DND-41 (cell line): Measurements from ENCODE around the gene PCDHGA5.
A peak's percentile ranks its signal among the peaks of the same experiment; 100 is the strongest.

ENCODE experiments used
- ATAC-seq: fragments of 200-7000 bp; cut with Tn5 transposase; 3 replicates; pipeline ENCODE4 v1.9.1; 2021; ENCODE audit warnings: low read depth; ENCODE audit not compliant: insufficient read depth
- DNase-seq: peaks from one replicate; pipeline ENCODE4 v3.0.0-alpha.2; 2020
- H2AFZ ChIP-seq: 2 replicates; pipeline ENCODE4 v1.6.0; 2012; ENCODE audit warnings: low read depth, low read length
- H3K27ac ChIP-seq: 2 replicates; pipeline ENCODE4 v1.5.1; 2012; ENCODE audit warnings: low read length, inconsistent platforms
- H3K27me3 ChIP-seq: fragments of 200-600 bp; sonication (generic); 2 replicates; pipeline ENCODE4 v1.6.0; 2012; ENCODE audit warnings: low read length, mild to moderate bottlenecking, inconsistent platforms; ENCODE audit not compliant: insufficient read depth, poor library complexity
- H3K36me3 ChIP-seq: 2 replicates; pipeline ENCODE4 v1.5.1; 2012; ENCODE audit warnings: low read length, inconsistent platforms; ENCODE audit not compliant: insufficient read depth
- H3K4me1 ChIP-seq: 2 replicates; pipeline ENCODE4 v1.5.1; 2012; ENCODE audit warnings: mild to moderate bottlenecking, low read length; ENCODE audit not compliant: insufficient read depth
- H3K4me2 ChIP-seq: 2 replicates; pipeline ENCODE4 v1.6.0; 2012; ENCODE audit warnings: mild to moderate bottlenecking, moderate library complexity, low read length, inconsistent platforms; ENCODE audit not compliant: insufficient read depth
- H3K4me3 ChIP-seq, 2 experiments: fragments of 200-600 bp in 1 of 2; shearing (Covaris generic) in 1 of 2; 2 replicates each; pipeline ENCODE4 v1.5.1; 2012 to 2016; ENCODE audit warnings: inconsistent platforms in 2 of 2, low read length in 2 of 2, mild to moderate bottlenecking in 2 of 2, low read depth in 1 of 2, moderate library complexity in 1 of 2
- H3K79me2 ChIP-seq: 2 replicates; pipeline ENCODE4 v1.6.0; 2012; ENCODE audit warnings: low read length, inconsistent platforms; ENCODE audit not compliant: insufficient read depth
- H3K9ac ChIP-seq: 2 replicates; pipeline ENCODE4 v1.6.0; 2012; ENCODE audit warnings: low read depth, mild to moderate bottlenecking, inconsistent platforms, low read length, moderate library complexity
- H3K9me3 ChIP-seq: 2 replicates; pipeline ENCODE4 v1.5.1; 2012; ENCODE audit warnings: low read length, moderate library complexity, mild to moderate bottlenecking, inconsistent platforms; ENCODE audit not compliant: insufficient read depth, severe bottlenecking
- H4K20me1 ChIP-seq: 2 replicates; pipeline ENCODE4 v1.6.0; 2012; ENCODE audit warnings: low read length; ENCODE audit not compliant: insufficient read depth
- EZH2 ChIP-seq: IDR thresholded peaks from 3 replicates; pipeline ENCODE4 v1.6.1; 2012; ENCODE audit warnings: borderline replicate concordance, low read depth, mild to moderate bottlenecking, moderate library complexity, low read length, inconsistent platforms; ENCODE audit not compliant: severe bottlenecking
- TF ChIP-seq, protein P1 (sequence below): IDR thresholded peaks from 2 replicates; pipeline ENCODE4 v1.5.1; 2012; ENCODE audit warnings: borderline replicate concordance, low read length, moderate library complexity, mild to moderate bottlenecking; ENCODE audit not compliant: poor library complexity, severe bottlenecking; ENCODE audit errors: extremely low read depth

PCDHGA5 gene

DNA sequence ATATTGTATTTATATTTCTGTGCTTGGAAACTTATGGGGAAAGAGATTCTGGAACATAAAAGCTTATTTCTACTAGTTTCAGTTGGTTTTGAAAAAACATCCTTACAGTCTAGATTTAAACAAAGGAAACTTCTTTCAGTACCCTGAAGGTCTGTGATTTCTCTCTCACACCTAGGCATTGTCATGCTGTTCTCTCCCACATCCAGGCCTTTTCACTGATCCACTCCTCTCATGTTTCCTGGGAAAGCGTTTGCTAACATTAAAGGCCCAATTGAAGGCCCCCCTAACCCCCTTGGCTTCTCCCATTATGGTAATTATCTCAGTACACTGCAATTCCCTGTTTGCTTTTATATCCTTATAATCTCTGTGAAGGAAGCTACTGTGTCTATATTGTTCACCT is 21.2 kb upstream of the PCDHGA5 start:
- H3K36me3 ChIP-seq = no peaks in the 10 kb centered on the region
- TF ChIP-seq EZH2 = no peak
- TF ChIP-seq, protein P1, sequence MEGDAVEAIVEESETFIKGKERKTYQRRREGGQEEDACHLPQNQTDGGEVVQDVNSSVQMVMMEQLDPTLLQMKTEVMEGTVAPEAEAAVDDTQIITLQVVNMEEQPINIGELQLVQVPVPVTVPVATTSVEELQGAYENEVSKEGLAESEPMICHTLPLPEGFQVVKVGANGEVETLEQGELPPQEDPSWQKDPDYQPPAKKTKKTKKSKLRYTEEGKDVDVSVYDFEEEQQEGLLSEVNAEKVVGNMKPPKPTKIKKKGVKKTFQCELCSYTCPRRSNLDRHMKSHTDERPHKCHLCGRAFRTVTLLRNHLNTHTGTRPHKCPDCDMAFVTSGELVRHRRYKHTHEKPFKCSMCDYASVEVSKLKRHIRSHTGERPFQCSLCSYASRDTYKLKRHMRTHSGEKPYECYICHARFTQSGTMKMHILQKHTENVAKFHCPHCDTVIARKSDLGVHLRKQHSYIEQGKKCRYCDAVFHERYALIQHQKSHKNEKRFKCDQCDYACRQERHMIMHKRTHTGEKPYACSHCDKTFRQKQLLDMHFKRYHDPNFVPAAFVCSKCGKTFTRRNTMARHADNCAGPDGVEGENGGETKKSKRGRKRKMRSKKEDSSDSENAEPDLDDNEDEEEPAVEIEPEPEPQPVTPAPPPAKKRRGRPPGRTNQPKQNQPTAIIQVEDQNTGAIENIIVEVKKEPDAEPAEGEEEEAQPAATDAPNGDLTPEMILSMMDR = no peak
- H3K27ac ChIP-seq = no peak overlapping the region
- H2AFZ ChIP-seq = no peak overlapping the region
- H3K9ac ChIP-seq = no peak overlapping the region
- no peaks in the 10 kb centered on the region for H3K79me2 ChIP-seq
- no peaks in the 10 kb centered on the region for H3K9me3 ChIP-seq
- H3K4me3 ChIP-seq = no peak overlapping the region
- H3K4me2 ChIP-seq = no peak overlapping the region
- H3K27me3 ChIP-seq = no peaks in the 10 kb centered on the region
- DNase-seq = no peak
- H4K20me1 ChIP-seq = no peaks in the 10 kb centered on the region
- H3K4me1 ChIP-seq = no peaks in the 10 kb centered on the region
- ATAC-seq = no peak

DNA sequence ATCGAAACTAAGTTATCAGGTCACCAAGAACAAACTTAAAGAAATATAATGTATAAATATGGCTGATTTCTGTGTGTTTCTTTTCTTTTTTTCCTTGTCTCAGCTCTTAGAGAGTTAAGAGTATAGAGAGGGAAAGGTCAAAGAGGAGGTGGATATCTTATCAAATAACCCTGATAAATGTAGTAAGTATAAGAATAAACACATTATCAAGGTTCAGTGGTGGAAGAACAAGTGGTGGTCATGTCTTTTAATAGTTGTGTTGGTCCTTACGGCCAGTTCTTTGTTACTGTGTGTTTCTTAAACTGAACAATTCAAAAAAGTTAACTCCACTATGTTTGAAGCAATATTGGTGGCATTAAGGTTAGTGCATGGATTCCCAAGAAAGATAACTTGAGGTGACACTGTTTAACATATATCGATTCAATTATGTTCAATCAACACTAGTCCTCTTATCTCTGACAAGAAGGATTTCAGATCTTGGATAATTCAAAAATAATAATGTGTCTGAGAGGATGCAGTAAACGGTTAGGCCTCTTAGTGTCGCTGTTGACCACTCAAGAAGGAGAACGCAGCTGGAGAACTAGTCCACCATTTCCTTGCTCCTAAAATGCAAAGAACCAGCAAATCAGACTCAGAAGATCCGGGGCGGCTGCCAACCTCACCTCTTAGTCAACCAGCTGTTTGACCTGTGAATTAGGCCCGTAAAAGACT is 20.6 kb upstream of the PCDHGA5 start, which contains the start of gene PCDHGA3:
Gene PCDHGA3 (plus strand): TSS at position 588 of the 711 bp plus-strand sequence. CDS start 205 bp downstream, outside the sequence.
- no peaks in the 10 kb centered on the region for H3K36me3 ChIP-seq
- H2AFZ ChIP-seq = no peak within 1 kb of the TSS
- DNase-seq (no peak), ATAC-seq (no peak)
- TF ChIP-seq, protein P1 = peak; percentile 18
- no peak for TF ChIP-seq EZH2
- H3K27ac ChIP-seq = no peak within 1 kb of the TSS
- no peak within 1 kb of the TSS for H3K9ac ChIP-seq
- H3K4me3 ChIP-seq = no peak within 1 kb of the TSS
- no peaks in the 10 kb centered on the region for H3K27me3 ChIP-seq
- no peaks in the 10 kb centered on the region for H4K20me1 ChIP-seq
- no peak within 1 kb of the TSS for H3K4me2 ChIP-seq
- H3K9me3 ChIP-seq = no peaks in the 10 kb centered on the region
- no peaks in the 10 kb centered on the region for H3K79me2 ChIP-seq
- no peaks in the 10 kb centered on the region for H3K4me1 ChIP-seq

DNA sequence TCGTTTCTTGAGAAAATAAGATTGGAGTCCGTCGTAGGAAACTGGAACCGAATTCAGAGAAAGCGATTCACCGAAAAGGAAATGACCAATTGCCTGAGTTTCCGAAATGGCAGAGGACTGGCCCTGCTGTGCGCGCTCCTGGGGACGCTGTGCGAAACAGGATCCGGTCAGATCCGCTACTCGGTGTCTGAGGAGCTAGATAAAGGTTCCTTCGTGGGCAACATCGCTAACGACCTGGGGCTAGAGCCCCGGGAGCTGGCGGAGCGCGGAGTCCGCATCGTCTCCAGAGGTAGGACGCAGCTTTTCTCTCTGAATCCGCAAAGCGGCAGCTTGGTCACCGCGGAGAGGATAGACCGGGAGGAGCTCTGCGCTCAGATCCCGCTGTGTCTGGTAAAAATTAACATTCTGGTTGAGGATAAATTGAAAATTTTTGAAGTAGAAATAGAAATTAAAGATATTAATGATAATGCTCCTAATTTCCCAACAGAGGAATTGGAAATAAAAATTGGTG is 20.0 kb upstream of the PCDHGA5 start:
- Histone ChIP-seq H4K20me1 (no peaks in the 10 kb centered on the region), H3K4me2 (no peak overlapping the region), H3K36me3 (no peaks in the 10 kb centered on the region), H3K4me1 (no peaks in the 10 kb centered on the region), H2AFZ (no peak overlapping the region), H3K79me2 (no peaks in the 10 kb centered on the region), H3K4me3 (no peak overlapping the region), H3K9ac (no peak overlapping the region), H3K27me3 (no peaks in the 10 kb centered on the region), H3K27ac (no peak overlapping the region), H3K9me3 (no peaks in the 10 kb centered on the region)
- DNase-seq (no peak), ATAC-seq (no peak)
- TF ChIP-seq EZH2 = no peak
- TF ChIP-seq, protein P1 = no peak
